ENCODE measurements around the gene ATRNL1.

DNA sequence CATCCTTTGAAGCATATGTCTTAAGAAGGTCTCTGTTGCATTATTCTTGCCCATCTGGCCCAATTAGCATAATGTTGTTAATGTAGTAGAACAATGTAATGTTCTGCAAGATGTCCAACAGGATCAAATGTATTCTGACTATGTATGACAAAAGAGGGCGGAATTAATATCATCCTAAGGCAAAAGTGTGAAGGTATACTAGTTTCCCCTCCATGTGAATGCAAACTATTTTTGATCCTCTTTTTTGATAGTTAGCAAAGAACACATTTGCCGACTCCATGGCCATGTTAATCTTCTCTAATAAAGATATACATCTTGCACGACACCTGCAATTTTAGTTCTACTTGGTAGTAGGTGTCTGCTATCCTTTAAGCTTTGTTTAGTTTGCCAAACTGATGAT, 157.6 kb downstream of the ATRNL1 start:
- TF ChIP-seq CHD2 (IDR thresholded peaks at IDR 0.05; ENCODE audit: low read length, partially characterized antibody) (no peak), SMC3 (IDR thresholded peaks at IDR 0.05) (no peak), EP300 (IDR thresholded peaks at IDR 0.05) (no peak), POLR2A (IDR thresholded peaks at IDR 0.05; ENCODE audit: low read length) (no peak), SREBF2 (IDR thresholded peaks at IDR 0.05) (no peak), JUN (IDR thresholded peaks at IDR 0.05) (no peak), EHMT2 (IDR thresholded peaks at IDR 0.05; ENCODE audit: low read depth) (no peak), MYC (IDR thresholded peaks at IDR 0.05; ENCODE audit: borderline replicate concordance, low read length) (no peak)
- TF ChIP-seq, protein P1, sequence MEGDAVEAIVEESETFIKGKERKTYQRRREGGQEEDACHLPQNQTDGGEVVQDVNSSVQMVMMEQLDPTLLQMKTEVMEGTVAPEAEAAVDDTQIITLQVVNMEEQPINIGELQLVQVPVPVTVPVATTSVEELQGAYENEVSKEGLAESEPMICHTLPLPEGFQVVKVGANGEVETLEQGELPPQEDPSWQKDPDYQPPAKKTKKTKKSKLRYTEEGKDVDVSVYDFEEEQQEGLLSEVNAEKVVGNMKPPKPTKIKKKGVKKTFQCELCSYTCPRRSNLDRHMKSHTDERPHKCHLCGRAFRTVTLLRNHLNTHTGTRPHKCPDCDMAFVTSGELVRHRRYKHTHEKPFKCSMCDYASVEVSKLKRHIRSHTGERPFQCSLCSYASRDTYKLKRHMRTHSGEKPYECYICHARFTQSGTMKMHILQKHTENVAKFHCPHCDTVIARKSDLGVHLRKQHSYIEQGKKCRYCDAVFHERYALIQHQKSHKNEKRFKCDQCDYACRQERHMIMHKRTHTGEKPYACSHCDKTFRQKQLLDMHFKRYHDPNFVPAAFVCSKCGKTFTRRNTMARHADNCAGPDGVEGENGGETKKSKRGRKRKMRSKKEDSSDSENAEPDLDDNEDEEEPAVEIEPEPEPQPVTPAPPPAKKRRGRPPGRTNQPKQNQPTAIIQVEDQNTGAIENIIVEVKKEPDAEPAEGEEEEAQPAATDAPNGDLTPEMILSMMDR (IDR thresholded peaks at IDR 0.05) = no peak
- TF ChIP-seq, protein P2, sequence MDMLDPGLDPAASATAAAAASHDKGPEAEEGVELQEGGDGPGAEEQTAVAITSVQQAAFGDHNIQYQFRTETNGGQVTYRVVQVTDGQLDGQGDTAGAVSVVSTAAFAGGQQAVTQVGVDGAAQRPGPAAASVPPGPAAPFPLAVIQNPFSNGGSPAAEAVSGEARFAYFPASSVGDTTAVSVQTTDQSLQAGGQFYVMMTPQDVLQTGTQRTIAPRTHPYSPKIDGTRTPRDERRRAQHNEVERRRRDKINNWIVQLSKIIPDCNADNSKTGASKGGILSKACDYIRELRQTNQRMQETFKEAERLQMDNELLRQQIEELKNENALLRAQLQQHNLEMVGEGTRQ (IDR thresholded peaks at IDR 0.05) = no peak

Measured in A549 (cell line).